H1 (cell line): ENCODE results near the gene RP9.

Source experiments
- CTCF ChIP-seq, 3 experiments: IDR thresholded peaks; 1 replicate in 2 of 3; 2 replicates in 1 of 3; pipeline versions ENCODE4 v1.5.1 to v1.6.1; 2011; ENCODE audit warnings: low read length in 3 of 3, mild to moderate bottlenecking in 3 of 3, inconsistent platforms in 2 of 3, low read depth in 1 of 3, moderate library complexity in 1 of 3; ENCODE audit not compliant: insufficient read depth in 1 of 3; ENCODE audit errors: control extremely low read depth in 1 of 3
- HDAC6 ChIP-seq: IDR thresholded peaks from one replicate; pipeline ENCODE4 v1.7.1; 2012; ENCODE audit warnings: low read depth, mild to moderate bottlenecking, inconsistent platforms, low read length, moderate library complexity
- USF2 ChIP-seq: IDR thresholded peaks from 2 replicates; pipeline ENCODE4 v1.6.1; 2011; ENCODE audit warnings: low read length, improper control_type of control experiment

- TF ChIP-seq USF2 (no peak), CTCF (IDR thresholded peaks at IDR 0.05; ENCODE audit: control extremely low read depth in 1 of 3, insufficient read depth in 1 of 3, low read depth in 1 of 3, low read length in 3 of 3) (no peak), HDAC6 (no peak)
Observed at GRCh38 chr7:33076737-33077136, 32.5 kb downstream of the RP9 start.
